Neural progenitor cell (in vitro differentiated cells): ENCODE data around the gene LPAR5. TPM values are rescaled to one million over a fixed set of nuclear protein-coding genes. Genes with fewer than 3 reads are reported as not detected.
"Not testable (repeated sequence)": the region's sequence is repeated elsewhere in the genome, so short reads cannot be mapped to it uniquely, and the experiment has no call there.

ENCODE experiments used
- DNase-seq: peaks from one replicate; pipeline ENCODE4 v3.0.0-alpha.2; 2016; ENCODE audit warnings: low spot score
- H2AFZ ChIP-seq: fragments of 200-600 bp; sonication (generic); replicated peaks from 2 replicates; pipeline ENCODE4 v1.6.1; 2016; ENCODE audit warnings: antibody characterized with exemption
- H3F3A ChIP-seq: fragments of 200-600 bp; sonication (generic); 2 replicates; pipeline ENCODE4 v1.6.1; 2016; ENCODE audit warnings: antibody characterized with exemption, low read depth
- H3K27ac ChIP-seq: fragments of 200-600 bp; sonication (generic); 2 replicates; pipeline ENCODE4 v1.5.1; 2016; ENCODE audit warnings: mild to moderate bottlenecking
- H3K27me3 ChIP-seq: fragments of 200-600 bp; sonication (generic); 2 replicates; pipeline ENCODE4 v1.6.1; 2016; ENCODE audit warnings: mild to moderate bottlenecking, moderate library complexity
- H3K36me3 ChIP-seq: fragments of 200-600 bp; sonication (generic); 2 replicates; pipeline ENCODE4 v1.5.1; 2016
- H3K4me1 ChIP-seq: fragments of 200-600 bp; sonication (generic); 2 replicates; pipeline ENCODE4 v1.6.1; 2016; ENCODE audit warnings: mixed run types
- H3K4me2 ChIP-seq: fragments of 200-600 bp; sonication (generic); 2 replicates; pipeline ENCODE4 v1.6.1; 2016
- H3K4me3 ChIP-seq: fragments of 200-600 bp; sonication (generic); 2 replicates; pipeline ENCODE4 v1.5.1; 2016
- H3K79me2 ChIP-seq: fragments of 200-600 bp; sonication (generic); 2 replicates; pipeline ENCODE4 v1.6.1; 2016; ENCODE audit warnings: low read depth
- H3K9ac ChIP-seq: fragments of 200-600 bp; sonication (generic); 2 replicates; pipeline ENCODE4 v1.6.1; 2016
- H3K9me3 ChIP-seq: fragments of 200-600 bp; sonication (generic); 2 replicates; pipeline ENCODE4 v1.5.1; 2016; ENCODE audit warnings: low read depth
- H4K20me1 ChIP-seq: fragments of 200-600 bp; sonication (generic); 2 replicates; pipeline ENCODE4 v1.6.1; 2016; ENCODE audit warnings: low read depth
- H3K27ac Mint-ChIP-seq: 3 replicates; pipeline ENCODE4 v1.8.0; 2021; ENCODE audit warnings: mixed read lengths
- H3K27me3 Mint-ChIP-seq: 2 replicates; pipeline ENCODE4 v1.8.0; 2022; ENCODE audit warnings: low read depth, mild to moderate bottlenecking, inconsistent platforms, moderate library complexity, mixed read lengths; ENCODE audit not compliant: insufficient read depth
- H3K36me3 Mint-ChIP-seq: 3 replicates; pipeline ENCODE4 v1.8.0; 2021; ENCODE audit warnings: mixed read lengths
- H3K4me1 Mint-ChIP-seq: 3 replicates; pipeline ENCODE4 v1.8.0; 2021; ENCODE audit warnings: mixed read lengths
- H3K4me3 Mint-ChIP-seq: 3 replicates; pipeline ENCODE4 v1.8.0; 2021; ENCODE audit warnings: mild to moderate bottlenecking, moderate library complexity, mixed read lengths
- H3K9me3 Mint-ChIP-seq: 3 replicates; pipeline ENCODE4 v1.8.0; 2020; ENCODE audit warnings: mixed read lengths
- EZH2 ChIP-seq: fragments of 200-600 bp; sonication (generic); IDR thresholded peaks from 2 replicates; pipeline ENCODE4 v1.6.1; 2017; ENCODE audit warnings: antibody characterized with exemption, mild to moderate bottlenecking, moderate library complexity
- EZH2phosphoT487 ChIP-seq: fragments of 200-600 bp; sonication (generic); IDR thresholded peaks from 2 replicates; pipeline ENCODE4 v1.6.1; 2017; ENCODE audit warnings: antibody characterized with exemption
- total RNA-seq: library from RNA; depleted of rRNA; stranded (reverse); fragments of >200 nt; gene quantifications from 2 replicates; pipeline ENCODE4 v1.2.3, GENCODE V29; 2015; ENCODE audit warnings: low replicate concordance
- TF ChIP-seq, protein P1 (sequence below): fragments of 200-600 bp; sonication (generic); IDR thresholded peaks from 2 replicates; pipeline ENCODE4 v1.5.1; 2017; ENCODE audit warnings: antibody characterized with exemption, mild to moderate bottlenecking

The LPAR5 gene
- total RNA-seq, 1 donor from 2014 or later, result 0.04 TPM

- Mint-ChIP-seq H3K4me3 (no peak overlapping the region), H3K27me3 (peaks cover 5% of the 10 kb centered on the region), H3K4me1 (peaks cover 29% of the 10 kb centered on the region), H3K9me3 (no peaks in the 10 kb centered on the region), H3K27ac (no peak overlapping the region), H3K36me3 (peaks cover 40% of the 10 kb centered on the region)
- Histone ChIP-seq H3K79me2 (peaks cover 70% of the 10 kb centered on the region), H3K4me1 (peaks cover 31% of the 10 kb centered on the region), H3K27ac (no peak overlapping the region), H2AFZ (no peak overlapping the region), H3K36me3 (peaks cover 14% of the 10 kb centered on the region), H3K4me2 (peak overlapping the region; percentile 84), H3K27me3 (no peaks in the 10 kb centered on the region), H4K20me1 (peaks cover 58% of the 10 kb centered on the region), H3K9me3 (no peaks in the 10 kb centered on the region), H3F3A (peaks cover 32% of the 10 kb centered on the region), H3K9ac (peak overlapping the region; percentile 58), H3K4me3 (peak overlapping the region; percentile 68)
- TF ChIP-seq, protein P1, sequence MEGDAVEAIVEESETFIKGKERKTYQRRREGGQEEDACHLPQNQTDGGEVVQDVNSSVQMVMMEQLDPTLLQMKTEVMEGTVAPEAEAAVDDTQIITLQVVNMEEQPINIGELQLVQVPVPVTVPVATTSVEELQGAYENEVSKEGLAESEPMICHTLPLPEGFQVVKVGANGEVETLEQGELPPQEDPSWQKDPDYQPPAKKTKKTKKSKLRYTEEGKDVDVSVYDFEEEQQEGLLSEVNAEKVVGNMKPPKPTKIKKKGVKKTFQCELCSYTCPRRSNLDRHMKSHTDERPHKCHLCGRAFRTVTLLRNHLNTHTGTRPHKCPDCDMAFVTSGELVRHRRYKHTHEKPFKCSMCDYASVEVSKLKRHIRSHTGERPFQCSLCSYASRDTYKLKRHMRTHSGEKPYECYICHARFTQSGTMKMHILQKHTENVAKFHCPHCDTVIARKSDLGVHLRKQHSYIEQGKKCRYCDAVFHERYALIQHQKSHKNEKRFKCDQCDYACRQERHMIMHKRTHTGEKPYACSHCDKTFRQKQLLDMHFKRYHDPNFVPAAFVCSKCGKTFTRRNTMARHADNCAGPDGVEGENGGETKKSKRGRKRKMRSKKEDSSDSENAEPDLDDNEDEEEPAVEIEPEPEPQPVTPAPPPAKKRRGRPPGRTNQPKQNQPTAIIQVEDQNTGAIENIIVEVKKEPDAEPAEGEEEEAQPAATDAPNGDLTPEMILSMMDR, result no peak
- no peak for TF ChIP-seq EZH2phosphoT487
- TF ChIP-seq EZH2, result no peak
- no peak for DNase-seq
Observed at GRCh38 chr12:6604259-6605029, 31.3 kb downstream of the LPAR5 start.

DNA sequence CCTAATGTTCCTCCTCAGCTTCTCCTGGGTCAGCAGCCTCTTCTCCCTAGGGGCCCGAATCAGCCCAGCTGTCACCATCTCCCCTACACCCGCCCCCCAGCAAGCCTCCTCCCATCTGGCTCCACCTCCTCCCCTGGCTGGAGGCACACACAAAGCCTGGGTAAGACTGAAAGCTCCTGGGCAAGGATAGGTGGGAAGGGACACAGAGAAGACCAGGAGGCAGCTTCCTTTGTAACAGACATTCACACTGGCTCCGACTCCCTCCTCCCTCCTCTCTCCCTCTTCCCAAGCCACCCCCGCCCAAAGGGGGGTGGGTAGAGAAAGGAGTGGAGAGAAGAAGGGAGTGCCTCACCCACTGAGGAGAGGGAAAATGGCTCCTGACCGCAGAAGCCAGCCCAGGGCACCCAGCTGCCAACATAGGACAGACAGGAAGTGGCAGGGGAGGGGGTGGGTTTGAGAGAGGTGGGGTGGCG is 32.6 kb downstream of the LPAR5 start:
- peaks cover 20% of the 10 kb centered on the region for H3F3A ChIP-seq
- no peak overlapping the region for H2AFZ ChIP-seq
- peaks cover 47% of the 10 kb centered on the region for H3K36me3 Mint-ChIP-seq
- H3K36me3 ChIP-seq, result peaks cover 14% of the 10 kb centered on the region
- TF ChIP-seq, protein P1, result no peak
- TF ChIP-seq EZH2, result no peak
- TF ChIP-seq EZH2phosphoT487, result no peak
- H3K9me3 Mint-ChIP-seq, result no peaks in the 10 kb centered on the region
- H3K4me1 Mint-ChIP-seq, result peaks cover 29% of the 10 kb centered on the region
- no peak overlapping the region for H3K27ac Mint-ChIP-seq
- H3K27ac ChIP-seq, result peak overlapping the region; percentile 13
- H3K27me3 Mint-ChIP-seq, result peaks cover 5% of the 10 kb centered on the region
- no peaks in the 10 kb centered on the region for H3K27me3 ChIP-seq
- DNase-seq, result peak; percentile 46
- H3K4me2 ChIP-seq, result peak overlapping the region; percentile 84
- peaks cover 74% of the 10 kb centered on the region for H3K79me2 ChIP-seq
- peak overlapping the region; percentile 67 for H3K4me3 Mint-ChIP-seq
- peaks cover 58% of the 10 kb centered on the region for H4K20me1 ChIP-seq
- H3K4me1 ChIP-seq, result peaks cover 31% of the 10 kb centered on the region
- H3K4me3 ChIP-seq, result peak overlapping the region; percentile 10
- no peaks in the 10 kb centered on the region for H3K9me3 ChIP-seq
- H3K9ac ChIP-seq, result peak overlapping the region; percentile 11

GRCh38 chr12:6602526-6602925 is 33.2 kb downstream of the LPAR5 start:
- Histone ChIP-seq H3K27ac (peak overlapping the region; percentile 13), H4K20me1 (peaks cover 58% of the 10 kb centered on the region), H3K4me1 (peaks cover 28% of the 10 kb centered on the region), H3K9me3 (no peaks in the 10 kb centered on the region), H3K9ac (peak overlapping the region; percentile 11), H2AFZ (no peak overlapping the region), H3K79me2 (peaks cover 74% of the 10 kb centered on the region), H3K27me3 (no peaks in the 10 kb centered on the region), H3K4me2 (peak overlapping the region; percentile 84), H3K36me3 (peaks cover 14% of the 10 kb centered on the region), H3K4me3 (no peak overlapping the region), H3F3A (peaks cover 14% of the 10 kb centered on the region)
- DNase-seq, result no peak
- Mint-ChIP-seq H3K4me1 (peaks cover 29% of the 10 kb centered on the region), H3K27me3 (peaks cover 5% of the 10 kb centered on the region), H3K27ac (no peak overlapping the region), H3K9me3 (no peaks in the 10 kb centered on the region), H3K4me3 (peak overlapping the region; percentile 54), H3K36me3 (peaks cover 52% of the 10 kb centered on the region)
- no peak for TF ChIP-seq EZH2phosphoT487
- TF ChIP-seq, protein P1, result no peak
- no peak for TF ChIP-seq EZH2

- not testable (repeated sequence) for H3K27ac Mint-ChIP-seq, H3K27me3 ChIP-seq, H3K4me3 Mint-ChIP-seq, H3K4me1 ChIP-seq, H3K4me2 ChIP-seq, H3K9ac ChIP-seq, H3K4me1 Mint-ChIP-seq, DNase-seq, H3K9me3 Mint-ChIP-seq, H3K27ac ChIP-seq, H3K9me3 ChIP-seq, H2AFZ ChIP-seq, H3K27me3 Mint-ChIP-seq, H3K4me3 ChIP-seq
- H3K36me3 ChIP-seq, result peaks cover 13% of the 10 kb centered on the region
- peaks cover 18% of the 10 kb centered on the region for H4K20me1 ChIP-seq
- peaks cover 64% of the 10 kb centered on the region for H3K36me3 Mint-ChIP-seq
- H3K79me2 ChIP-seq, result peaks cover 12% of the 10 kb centered on the region
- peaks cover 13% of the 10 kb centered on the region for H3F3A ChIP-seq
Observed at GRCh38 chr12:6595673-6596072, 40.1 kb downstream of the LPAR5 start.
